AG04449 (cell line): ENCODE data around the gene TMEM17.

Source experiments
- CTCF ChIA-PET: fragments of 350-600 bp; formaldehyde crosslinking; extraction: SDS; loops from one replicate; lab custom pipeline; 2021; ENCODE audit warnings: antibody characterized with exemption; lab: Yijun Ruan, JAX
- POLR2A ChIA-PET: fragments of 400-600, 350-600 bp; formaldehyde crosslinking; extraction: SDS; loops from one replicate; lab custom pipeline; 2020; ENCODE audit warnings: antibody characterized with exemption, inconsistent platforms; lab: Yijun Ruan, JAX
- DNase-seq: peaks from one replicate; pipeline ENCODE4 v3.0.0-alpha.2; 2010; ENCODE audit warnings: low read depth, low spot score
- H3K4me3 ChIP-seq: 2 replicates; pipeline ENCODE4 v1.5.1; 2011; ENCODE audit warnings: low read depth, mild to moderate bottlenecking, control low read depth, low read length
- TF ChIP-seq, protein P1 (sequence below): IDR thresholded peaks from one replicate; pipeline ENCODE4 v1.5.1; 2011; ENCODE audit warnings: mild to moderate bottlenecking, moderate library complexity, low read length, control low read depth, inconsistent platforms; ENCODE audit not compliant: insufficient read depth; ENCODE audit errors: missing control alignments

Gene TMEM17

DNA sequence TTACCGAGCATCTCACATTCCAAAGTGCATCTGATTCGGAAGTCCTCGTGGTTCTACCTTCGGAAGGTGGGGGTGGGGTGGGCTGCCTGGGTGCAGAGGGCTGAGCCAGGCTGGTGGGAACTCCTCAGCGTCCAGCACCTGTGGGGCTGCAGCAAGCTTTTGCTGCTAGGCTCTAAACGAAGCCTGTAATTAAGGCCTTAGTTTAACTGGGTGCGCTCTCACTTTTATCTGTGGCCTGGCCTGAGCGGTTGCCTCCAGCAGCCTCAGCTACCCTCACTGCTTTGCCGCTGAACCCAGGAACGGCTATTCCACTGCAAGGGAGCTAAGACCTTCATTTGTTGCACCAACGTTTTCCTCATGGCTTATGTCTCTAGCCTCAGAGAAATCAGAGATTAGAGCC, 48.4 kb downstream of the TMEM17 start:
- ChIA-PET CTCF (interaction anchor here (0.6 to 11.2 kb wide), 62 partner anchors 8 to 539 kb away, joined by 3 to 196 read pairs (median 5); no protein-coding TSS in a partner anchor), POLR2A (interaction anchor here (0.8 to 1.8 kb wide), 4 partner anchors 121 to 318 kb away, joined by 3 to 10 read pairs (median 6); partner anchors contain the start of gene EHBP1)
- peak overlapping the region; percentile 61; the same call in 1 of the 2 replicates for H3K4me3 ChIP-seq
- no peak for DNase-seq
- TF ChIP-seq, protein P1, sequence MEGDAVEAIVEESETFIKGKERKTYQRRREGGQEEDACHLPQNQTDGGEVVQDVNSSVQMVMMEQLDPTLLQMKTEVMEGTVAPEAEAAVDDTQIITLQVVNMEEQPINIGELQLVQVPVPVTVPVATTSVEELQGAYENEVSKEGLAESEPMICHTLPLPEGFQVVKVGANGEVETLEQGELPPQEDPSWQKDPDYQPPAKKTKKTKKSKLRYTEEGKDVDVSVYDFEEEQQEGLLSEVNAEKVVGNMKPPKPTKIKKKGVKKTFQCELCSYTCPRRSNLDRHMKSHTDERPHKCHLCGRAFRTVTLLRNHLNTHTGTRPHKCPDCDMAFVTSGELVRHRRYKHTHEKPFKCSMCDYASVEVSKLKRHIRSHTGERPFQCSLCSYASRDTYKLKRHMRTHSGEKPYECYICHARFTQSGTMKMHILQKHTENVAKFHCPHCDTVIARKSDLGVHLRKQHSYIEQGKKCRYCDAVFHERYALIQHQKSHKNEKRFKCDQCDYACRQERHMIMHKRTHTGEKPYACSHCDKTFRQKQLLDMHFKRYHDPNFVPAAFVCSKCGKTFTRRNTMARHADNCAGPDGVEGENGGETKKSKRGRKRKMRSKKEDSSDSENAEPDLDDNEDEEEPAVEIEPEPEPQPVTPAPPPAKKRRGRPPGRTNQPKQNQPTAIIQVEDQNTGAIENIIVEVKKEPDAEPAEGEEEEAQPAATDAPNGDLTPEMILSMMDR = no peak

DNA sequence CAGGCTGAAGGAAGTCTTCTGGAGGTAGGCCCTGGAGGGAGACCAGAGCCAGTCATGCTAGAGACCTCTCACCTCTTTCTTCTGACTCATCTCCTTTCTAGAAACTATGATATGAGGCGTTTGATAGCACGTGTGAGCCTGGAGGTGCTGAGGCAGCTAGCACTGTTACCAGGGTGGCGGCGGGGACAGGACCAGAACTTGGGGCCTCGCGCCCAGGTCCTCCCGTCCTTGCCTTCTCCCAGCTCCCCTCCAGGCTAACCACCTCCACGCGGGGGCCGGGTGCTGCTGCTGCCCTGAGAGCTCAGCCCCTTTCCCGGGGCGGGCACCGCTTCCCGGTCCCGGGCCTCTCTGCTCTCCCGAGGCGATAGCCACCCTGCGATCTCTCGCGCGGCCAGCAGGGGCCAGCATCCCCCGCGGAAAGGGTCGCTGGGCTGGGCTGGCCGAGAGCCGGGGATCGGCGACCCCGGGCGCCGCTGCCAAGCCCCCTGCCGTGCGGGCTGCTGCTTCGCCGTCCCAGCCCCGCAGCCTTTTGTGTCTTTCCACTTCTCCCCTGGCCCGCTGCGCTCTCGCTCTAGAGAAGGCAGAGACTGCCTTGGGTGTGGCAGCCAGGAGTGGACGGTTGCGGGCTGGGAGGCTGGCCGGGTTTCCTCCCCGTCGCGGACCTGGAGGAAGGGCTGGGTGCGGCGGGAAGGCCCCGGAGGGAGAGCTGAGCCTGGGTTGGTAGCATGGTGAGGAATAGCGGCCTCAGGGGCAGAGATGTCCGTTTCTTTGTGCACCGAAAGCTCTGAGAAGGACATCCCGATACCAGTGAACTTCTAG, 49.1 kb downstream of the TMEM17 start:
- DNase-seq = no peak
- CTCF ChIA-PET = interaction anchor here (0.6 to 11.2 kb wide), 85 partner anchors 8 to 1030 kb away, joined by 3 to 196 read pairs (median 4); no protein-coding TSS in a partner anchor
- POLR2A ChIA-PET = interaction anchor here (0.8 to 1.8 kb wide), 5 partner anchors 121 to 318 kb away, joined by 3 to 10 read pairs (median 6); partner anchors contain the start of gene EHBP1
- H3K4me3 ChIP-seq = peak overlapping the region; percentile 61
- TF ChIP-seq, protein P1 = peak; percentile 94

DNA sequence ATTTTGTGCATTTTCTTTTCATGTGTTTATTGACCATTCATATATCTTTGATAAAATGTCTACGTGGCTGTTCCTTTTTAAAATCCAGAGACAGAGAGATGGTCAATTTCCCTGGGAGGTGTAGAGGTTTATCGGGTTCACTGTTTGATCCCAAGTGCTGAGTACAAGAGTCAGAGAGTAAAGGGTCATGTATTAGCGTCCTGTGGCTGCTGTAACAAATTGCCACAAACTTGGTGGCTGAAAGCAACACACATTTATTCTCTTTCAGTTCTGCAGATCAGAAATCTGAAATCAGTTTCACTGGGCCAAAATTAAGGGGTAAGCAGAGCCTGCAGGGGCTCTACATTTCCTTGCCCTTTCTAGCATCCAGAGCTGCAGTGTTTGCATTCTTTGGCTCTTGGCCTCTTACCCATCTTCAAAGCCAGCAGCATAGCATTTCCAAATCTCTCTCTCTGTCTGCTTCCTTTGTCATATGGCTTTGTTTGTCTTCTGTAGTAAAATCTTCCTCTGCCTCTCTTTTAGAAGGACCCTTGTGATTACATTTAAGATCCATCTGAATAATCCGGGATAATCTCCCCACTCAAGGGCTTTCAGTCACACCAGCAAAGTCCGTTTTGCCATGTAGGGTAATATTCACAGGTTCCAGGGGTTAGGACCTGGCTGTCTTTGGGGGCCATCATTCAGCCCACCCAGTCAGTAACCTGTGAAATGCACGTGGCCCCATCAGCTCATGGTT, 49.9 kb downstream of the TMEM17 start:
- H3K4me3 ChIP-seq = no peak overlapping the region
- DNase-seq = no peak
- ChIA-PET POLR2A (interaction anchor here (1.2 to 1.8 kb wide), 3 partner anchors 208 to 319 kb away, joined by 5 to 10 read pairs (median 6); partner anchors contain the start of gene EHBP1), CTCF (interaction anchor here (0.6 to 11.2 kb wide), 65 partner anchors 7 to 1030 kb away, joined by 3 to 196 read pairs (median 5); no protein-coding TSS in a partner anchor)
- TF ChIP-seq, protein P1 = no peak

DNA sequence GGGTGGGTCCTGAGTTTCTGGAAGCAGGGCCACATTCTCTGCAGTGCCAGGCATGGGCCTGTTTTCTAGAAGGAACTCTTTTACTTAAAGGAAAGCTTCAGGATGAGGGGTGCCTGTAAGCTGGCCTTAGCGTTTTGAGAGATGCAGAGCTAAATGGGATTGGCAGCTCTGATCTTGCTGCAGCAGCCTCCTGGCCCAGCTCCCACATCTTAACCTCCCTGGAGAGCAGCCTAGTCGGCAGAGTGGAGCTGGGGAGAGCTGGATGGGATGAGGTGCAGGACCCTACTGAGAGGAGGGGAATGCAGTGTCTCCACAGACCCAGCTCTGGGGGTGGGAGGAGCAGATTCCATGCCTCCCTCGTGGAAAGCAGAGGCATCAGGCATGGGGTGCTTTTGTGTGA, 52.0 kb downstream of the TMEM17 start:
- DNase-seq = no peak
- POLR2A ChIA-PET = no interaction called here
- CTCF ChIA-PET = interaction anchor here (0.6 to 11.2 kb wide), 4 partner anchors 12 to 461 kb away, joined by 3 to 196 read pairs (median 4); no protein-coding TSS in a partner anchor
- no peak overlapping the region for H3K4me3 ChIP-seq
- TF ChIP-seq, protein P1 = no peak

DNA sequence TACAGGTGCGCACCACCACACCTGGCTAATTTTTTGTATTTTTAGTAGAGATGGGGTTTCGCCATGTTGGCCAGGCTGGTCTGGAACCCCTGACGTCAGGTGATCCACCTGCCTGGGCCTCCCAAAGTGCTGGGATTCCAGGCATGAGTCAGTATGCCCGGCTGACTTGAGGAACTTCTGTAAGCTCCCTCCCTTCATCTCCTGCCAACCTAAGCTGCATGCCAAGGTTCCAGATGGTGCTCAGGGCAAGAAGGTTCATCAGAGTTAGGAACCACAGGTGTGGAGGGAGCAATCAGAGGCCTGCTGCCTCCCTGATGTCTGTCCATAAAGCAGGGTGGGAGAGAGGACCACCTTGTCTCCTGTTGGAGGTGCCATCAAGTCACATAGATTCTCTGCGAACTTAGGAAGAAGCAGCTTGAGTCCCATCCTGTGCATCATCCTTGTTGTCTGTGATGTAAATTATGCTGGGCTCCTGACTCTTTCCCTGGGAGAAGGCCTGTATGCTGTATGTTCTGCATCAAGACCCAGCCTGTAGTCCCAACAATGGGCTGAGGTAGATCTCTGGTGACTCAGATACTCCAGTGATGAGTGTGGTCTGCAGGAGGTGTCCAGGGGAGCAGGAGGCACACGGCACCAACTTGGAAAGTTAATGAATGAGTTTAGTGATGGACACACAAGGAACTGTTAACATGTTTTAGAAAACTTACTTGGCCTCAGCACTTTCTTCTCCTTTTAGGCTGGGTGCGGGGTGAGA, 53.1 kb downstream of the TMEM17 start:
- DNase-seq = no peak
- no peak overlapping the region for H3K4me3 ChIP-seq
- TF ChIP-seq, protein P1 = no peak
- CTCF ChIA-PET = interaction anchor here (11.2 kb wide), 1 partner anchor 319 kb away, joined by 196 read pairs; no protein-coding TSS in a partner anchor
- POLR2A ChIA-PET = no interaction called here
